ENCODE measurements around the gene RAPSN.

Gene RAPSN

DNA sequence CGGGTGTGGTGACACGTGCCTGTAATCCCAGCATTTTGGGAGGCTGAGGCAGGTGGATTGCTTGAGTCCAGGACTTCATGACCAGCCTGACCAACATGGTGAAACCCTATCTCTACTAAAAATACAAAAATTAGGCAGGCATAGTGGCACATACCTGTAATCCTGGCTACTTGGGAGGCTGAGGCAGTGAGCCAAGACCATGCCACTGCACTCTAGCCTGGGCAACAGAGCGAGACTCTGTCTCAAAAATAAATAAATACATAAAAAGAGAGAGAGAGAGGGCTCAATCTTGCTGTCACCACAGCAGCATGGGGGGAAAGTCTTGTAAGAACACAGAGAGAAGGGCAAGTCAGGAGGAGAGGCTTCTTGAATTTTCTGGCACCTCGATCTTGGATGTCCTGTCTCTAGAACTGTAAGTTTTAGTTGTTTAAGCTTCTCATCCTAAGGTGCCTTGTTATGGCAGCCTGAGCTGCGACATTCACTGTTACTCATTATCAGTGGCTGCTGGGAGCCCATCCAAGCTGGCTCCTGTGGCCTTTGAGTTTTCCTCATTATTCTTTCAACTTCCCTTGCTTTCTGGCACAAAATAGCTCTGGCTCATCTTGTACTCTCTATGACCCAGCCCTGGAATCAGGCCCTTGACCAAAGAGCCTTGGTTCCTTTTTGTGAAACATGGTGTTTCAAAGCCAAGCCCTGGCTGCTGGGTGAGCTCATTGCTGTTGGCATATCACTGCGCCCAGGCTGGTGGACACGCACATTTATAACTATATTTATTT lies 14.7 kb downstream of the RAPSN start:
- peak in 10 of 56 donors; percentile 8 to 46 (median 25) for DNase-seq

DNA sequence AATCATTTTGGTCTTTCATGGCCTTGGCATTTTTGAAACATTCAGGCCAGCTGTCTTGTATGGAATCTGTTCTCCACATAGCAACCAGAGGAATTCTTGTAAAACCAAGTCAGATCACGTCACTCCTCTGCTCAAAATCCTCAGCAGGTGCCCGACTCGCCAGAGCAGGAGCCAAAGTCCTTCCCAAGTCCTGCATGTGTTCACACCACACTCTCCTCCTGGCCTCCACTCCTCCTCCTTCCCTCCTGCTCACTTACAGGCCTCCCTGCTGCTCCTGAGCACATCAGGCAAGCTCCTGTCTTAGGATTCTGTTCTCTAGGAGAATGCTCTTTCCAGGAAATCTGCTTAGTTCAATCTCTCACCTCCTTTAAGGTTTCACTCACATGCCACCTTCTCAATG lies 15.8 kb downstream of the RAPSN start:
- DNase-seq, result no peak

DNA sequence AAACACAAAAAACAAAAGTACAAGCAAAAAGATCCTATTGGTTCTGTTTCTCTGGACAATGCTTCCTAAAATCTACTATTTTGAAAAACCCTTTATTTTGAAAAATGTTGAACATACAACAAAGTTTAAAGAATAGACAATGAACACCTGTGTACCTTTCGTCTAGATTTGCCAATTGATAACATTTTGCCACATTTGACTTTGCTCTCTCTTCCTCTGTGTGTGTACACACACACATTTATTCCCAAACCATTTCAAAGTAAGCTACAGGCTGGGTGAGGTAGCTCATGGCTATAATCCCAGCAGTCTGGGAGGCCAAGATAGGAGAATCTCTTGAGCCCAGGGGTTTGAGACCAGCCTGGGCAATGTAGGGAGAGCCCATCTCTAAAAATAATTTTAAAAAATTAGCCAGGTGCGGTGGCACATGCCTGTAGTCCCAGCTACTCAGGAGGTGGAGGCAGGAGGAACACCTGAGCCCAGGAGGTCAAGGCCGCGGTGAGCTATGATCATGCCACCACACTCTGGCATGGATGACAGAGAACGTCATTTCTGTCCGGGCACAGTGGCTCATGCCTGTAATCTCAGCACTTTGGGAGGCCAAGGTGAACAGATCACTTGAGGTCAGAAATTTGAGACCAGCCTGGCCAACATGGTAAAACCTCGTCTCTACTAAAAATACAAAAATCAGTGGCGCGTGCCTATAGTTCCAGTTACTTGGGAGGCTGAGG lies 17.4 kb downstream of the RAPSN start:
- no peak for DNase-seq

DNA sequence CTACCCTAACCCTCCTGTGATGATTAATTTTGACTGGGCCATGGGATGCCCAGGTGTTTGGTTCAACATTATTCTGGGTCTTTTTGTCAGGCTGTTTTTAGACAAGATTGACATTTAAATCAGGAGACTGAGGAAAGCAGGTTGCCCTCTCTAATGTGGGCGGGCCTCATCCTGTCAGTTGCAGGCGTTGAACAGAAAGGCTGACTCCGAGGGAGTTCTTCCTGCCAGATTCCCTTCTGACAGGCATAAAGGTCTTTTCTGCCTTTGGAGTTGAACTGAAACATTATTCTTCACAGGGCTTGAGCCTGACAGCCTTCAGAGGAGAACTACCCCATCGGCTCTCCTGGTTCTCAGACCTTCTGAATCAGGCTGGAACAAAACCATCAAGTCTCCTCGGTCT lies 18.4 kb downstream of the RAPSN start:
- peak in 12 of 56 donors; percentile 9 to 60 (median 34) for DNase-seq

DNA sequence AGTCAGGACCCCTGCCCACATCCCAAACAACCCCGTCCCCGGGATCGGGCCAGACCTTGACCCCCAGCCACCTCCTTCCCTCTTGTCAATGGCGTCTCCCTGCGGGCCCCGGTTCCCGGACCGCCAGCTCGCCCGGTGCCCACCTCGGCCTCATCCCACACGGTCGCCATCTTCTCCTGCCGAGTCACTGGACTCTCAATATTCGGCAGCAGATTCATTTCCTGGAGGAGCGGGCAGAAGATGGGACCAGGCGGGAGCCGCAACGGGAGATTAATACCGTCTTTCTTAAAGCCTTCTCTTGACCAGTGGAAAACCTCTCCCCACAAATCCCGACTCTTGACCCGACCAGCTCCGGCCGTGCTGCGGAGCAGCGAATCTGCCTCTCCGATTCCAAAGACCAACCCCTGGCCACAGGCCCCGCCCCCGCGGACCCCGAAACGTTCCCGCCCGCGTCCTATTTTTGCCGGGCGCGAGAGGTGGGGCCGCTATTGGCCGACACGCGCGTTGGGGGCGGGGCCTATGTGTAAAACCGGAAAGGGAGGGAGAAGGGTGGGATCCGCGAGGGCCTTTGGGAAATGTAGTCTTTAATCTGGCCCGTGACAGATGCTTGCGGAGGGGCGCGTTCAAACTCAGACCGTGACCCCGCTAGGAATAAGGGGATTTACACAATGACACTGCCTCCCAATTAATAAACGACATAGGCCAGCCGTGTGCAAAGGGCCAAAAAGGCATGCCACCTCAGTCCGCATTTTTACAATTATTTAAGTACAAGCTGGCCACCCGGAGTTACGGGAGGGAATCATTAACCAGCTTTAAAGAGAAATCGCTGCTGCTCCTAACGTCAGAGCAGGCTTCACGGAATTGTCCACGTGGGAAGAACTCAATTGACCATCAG lies 22.6 kb downstream of the RAPSN start, which contains the start of gene PSMC3:
PSMC3 (minus strand) TSS at position 378 of the 895 bp plus-strand sequence; CDS start at position 218, 160 bp downstream.
- peak; percentile 56 to 99 (median 96) for DNase-seq

DNA sequence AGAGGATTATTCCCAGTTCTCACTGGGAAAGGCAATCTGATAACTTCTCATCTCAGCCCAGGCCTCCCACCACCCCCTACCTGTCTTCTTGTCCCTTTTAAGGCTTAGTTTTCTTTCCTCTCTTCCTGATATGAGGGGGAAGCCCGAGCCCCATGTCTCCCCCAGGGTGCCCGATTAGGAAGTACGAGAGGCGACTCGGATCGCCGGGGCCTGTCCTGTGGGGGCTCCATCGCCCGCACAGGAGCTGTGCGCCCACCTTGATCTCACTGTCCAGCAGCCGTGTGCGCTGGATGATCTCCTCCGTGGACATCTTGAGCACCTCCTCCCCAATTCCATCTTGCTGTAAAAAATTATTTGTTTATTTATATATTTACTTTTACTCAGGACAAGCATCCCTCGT lies 23.3 kb downstream of the RAPSN start:
- DNase-seq, result no peak

DNA sequence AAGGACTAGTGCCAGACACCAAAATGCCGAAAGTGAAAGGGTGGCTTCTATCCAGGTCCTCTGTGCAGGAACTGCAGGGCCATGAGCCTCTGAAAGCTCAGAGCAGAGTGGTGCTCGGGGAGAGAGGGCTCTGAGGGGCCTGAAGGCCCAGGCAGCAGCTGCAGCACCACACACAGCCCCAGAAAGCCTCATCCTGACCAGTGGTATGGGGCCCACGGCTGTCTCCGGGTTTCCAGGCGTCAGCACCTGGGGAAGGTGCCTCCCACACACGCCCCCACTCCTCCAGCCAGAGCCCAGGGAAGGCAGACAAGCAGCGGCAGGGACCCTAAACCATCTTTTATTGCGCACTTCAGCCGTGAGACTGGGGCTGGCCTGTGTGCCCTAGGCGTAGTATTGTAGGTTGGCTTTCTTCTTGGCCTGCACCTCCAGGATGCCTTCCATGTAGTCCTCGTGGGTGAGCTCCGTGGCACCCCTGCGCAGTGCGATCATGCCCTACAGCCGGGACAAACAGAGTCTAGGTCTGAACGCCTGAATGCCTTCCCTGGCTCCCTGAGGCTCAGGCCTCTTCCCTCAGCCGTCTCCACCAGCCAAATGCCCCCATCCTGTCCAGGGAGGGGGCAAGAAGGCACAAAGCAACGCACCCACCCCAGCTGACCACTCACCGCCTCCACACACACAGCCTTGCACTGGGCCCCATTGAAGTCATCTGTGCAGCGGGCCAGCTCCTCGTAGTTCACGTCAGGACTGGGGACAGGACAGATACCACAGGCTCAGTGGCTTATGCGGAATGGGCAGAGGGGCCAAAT lies 30.3 kb downstream of the RAPSN start:
- no peak for DNase-seq

DNA sequence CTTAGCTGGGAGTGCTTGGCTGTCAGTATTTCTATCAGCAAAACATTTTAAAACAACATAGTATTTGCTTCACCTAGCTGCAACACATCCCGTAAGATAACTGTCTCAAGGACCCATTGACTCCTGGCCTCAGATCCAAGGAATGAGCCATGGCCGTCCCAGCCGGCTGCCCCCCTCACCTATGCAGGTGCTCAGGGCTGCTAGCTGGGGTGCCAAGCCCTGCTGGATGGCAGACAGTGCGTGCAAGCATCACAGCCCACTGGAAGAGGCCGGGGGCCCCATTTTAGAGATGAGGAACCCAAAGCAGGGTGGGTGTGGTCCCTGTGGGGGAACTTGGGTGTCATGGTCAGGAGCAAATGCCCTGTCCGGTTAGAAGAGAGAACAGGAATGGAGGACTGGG lies 31.2 kb downstream of the RAPSN start:
- no peak for DNase-seq

DNA sequence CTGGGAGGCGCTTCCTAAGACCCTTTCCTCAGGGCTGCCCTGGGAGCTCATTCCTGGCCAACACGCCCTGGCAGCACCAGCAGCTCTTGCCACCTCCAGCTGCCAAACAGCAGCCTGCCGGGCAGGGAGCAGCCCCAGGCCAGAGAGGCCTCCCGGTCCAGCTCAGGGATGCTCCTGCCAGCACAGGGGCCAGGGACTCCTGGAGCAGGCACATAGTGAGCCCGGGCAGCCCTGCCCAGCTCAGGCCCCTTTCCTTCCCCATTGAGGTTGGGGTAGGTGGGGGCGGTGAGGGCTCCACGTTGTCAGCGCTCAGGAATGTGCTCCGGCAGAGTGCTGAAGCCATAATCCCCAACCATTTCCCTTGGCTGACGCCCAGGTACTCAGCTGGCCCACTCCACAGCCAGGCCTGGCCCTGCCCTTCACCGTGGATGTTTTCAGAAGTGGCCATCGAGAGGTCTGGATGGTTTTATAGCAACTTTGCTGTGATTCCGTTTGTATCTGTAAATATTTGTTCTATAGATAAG lies 32.9 kb downstream of the RAPSN start:
- peak in 3 of 56 donors; percentile 22 to 55 (median 29) for DNase-seq

DNA sequence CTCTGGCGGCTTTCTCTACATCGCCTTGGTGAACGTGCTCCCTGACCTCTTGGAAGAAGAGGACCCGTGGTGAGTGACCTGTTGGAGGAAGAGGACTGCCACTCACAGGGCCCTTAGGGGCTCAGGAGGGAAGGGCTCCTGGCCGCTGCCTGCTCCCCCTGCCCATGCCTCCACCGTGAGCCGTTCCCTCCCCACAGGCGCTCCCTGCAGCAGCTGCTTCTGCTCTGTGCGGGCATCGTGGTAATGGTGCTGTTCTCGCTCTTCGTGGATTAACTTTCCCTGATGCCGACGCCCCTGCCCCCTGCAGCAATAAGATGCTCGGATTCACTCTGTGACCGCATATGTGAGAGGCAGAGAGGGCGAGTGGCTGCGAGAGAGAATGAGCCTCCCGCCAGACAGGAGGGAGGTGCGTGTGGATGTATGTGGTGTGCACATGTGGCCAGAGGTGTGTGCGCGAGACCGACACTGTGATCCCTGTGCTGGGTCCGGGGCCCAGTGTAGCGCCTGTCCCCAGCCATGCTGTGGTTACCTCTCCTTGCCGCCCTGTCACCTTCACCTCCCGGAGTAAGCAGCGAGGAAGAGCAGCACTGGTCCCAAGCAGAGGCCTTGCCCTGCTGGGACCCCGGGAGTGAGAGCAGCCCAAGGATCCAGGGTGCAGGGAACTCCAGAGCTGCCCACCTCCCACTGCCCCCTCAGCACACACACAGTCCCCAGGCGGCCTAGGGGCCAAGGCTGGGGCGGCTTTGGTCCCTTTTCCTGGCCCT lies 33.7 kb downstream of the RAPSN start:
- no peak for DNase-seq

DNA sequence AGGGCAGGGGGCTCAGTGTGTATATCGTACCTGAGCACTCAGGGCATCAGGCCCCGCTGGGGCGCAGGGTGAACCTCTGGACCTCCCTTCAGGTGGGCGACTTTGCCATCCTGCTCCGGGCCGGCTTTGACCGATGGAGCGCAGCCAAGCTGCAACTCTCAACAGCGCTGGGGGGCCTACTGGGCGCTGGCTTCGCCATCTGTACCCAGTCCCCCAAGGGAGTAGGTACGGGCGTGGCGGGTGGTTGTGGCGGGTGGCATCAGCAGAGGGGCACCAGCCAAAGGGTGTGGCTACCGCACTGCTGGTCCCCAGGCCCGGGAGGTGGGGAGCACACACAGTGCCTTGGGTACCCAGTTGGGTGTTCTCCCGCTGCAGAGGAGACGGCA lies 34.3 kb downstream of the RAPSN start:
- DNase-seq, result no peak

DNA sequence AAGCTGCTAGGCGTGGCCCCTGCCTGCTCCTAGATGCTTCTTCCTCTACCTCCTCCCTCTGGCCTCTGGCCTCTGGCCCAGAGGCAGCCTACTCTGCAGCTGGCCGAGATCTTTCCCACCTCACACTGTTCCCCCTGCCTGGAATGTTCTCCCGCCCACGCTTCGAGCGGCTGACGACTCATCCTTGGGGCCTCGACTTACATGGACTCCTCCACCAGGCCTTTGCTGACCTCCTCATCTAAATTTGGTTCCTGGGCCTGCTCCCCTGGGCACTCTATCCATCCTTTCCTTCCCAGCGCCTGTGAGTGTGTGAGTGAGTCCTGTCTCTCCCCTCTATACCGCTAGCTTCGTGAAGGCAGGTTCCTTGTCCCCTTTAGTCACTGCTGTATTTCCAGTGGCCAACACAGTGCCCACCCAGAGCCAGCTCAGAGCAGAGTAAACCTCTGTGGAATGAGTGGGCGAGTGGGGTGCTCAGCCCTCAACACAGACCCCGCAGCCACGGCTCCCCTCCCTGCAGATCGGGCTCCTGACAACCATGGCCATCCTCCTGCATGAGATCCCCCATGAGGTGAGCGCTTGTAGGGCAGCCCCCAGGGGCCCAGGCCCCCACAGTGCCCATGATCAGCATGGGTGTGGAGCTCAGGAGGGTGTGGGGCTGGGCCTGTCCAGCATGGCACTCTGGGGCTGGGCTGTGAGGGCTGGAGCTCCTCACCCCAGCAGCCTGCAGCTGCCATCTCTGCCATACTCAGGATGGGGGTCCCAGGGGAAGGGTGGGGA lies 34.8 kb downstream of the RAPSN start:
- DNase-seq, result no peak

DNA sequence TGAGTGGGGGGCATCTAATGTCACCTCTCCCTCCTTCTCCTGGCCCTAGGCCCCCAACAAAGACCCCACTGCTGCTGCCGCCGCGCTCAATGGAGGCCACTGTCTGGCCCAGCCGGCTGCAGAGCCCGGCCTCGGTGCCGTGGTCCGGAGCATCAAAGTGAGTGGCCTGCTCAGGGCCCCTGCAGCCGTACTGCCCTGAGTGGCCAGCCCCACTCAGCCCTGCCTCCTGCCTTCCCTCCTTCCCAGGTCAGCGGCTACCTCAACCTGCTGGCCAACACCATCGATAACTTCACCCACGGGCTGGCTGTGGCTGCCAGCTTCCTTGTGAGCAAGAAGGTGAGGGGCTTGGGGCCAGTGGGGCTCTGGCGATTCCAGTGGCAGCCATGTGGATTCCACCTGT lies 35.6 kb downstream of the RAPSN start:
- DNase-seq, result no peak

DNA sequence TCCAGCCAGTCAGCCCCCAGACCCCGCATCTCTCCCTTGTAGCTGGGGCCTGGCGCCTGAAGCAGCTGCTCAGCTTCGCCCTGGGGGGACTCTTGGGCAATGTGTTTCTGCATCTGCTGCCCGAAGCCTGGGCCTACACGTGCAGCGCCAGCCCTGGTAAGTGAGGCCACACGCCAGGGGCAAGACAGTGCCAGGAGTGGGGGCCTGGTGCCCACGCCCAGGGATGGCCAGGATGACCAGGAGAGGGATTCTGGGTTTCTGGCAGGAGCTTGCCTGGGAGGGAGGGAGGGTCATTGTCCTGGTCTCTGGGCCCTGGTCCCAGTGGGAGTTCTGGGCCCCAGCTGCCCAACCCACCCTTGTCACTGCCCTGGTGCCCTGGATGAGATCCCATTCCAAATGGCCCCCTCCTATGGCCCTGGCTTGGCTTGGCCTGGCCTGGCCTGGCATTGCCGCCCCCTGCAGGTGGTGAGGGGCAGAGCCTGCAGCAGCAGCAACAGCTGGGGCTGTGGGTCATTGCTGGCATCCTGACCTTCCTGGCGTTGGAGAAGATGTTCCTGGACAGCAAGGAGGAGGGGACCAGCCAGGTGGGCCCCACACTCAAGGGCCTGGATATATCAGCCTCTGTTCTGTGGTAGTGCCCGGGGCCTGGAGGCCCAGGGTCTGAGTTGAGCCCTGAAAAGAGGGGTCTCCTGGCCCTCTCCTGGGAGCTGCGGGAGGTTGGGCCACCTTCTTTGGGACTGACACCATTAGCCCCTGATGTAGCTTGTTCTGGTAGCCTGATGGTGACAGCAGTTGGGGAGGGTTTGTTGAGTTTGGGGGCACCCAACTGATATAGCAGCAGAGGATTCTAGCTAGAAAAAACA lies 36.8 kb downstream of the RAPSN start:
- peak in 23 of 56 donors; percentile 18 to 72 (median 37) for DNase-seq

DNA sequence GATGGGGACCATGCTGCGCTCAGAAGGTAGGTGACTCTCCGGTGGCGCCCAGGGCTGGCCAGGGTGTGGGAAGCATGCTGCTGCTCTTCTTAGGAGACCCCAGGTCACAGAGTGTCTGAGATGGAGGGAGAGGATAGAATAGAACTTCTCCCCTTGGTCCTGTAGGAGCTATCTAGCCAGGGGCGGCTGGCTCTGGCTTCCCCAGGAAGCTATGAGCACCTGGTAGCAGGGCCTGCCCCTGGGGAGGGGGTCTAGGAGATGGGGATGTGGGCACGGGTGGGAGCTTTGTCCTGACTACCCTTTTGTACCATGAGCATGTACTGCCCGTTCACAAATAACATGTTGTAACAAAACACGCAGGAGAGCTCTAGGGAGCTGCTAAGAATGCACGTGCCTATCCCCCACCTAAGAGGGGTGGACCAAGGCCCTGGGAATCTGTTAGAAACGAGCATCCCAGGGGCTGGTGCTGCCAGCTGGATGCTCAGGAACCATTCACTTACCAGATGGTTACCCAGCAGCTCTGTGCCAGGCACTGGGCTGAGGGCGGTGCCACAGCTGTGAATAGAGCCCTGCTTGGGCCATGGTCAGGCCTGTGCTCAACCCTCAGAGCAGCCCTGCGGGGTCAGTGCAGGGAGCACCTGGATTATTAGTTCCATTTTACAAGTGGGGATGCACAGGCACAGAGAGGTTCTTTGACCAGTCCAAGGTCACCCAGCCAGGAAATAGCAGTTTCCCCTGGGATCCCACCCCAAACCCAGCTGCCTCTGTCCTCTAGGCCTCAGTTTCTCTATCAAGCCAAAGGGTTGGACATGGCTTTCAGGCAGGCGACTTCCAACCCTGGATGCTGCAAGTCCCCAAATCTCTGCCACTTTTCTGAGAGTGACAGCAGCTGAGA lies 38.3 kb downstream of the RAPSN start:
- DNase-seq, result no peak

DNA sequence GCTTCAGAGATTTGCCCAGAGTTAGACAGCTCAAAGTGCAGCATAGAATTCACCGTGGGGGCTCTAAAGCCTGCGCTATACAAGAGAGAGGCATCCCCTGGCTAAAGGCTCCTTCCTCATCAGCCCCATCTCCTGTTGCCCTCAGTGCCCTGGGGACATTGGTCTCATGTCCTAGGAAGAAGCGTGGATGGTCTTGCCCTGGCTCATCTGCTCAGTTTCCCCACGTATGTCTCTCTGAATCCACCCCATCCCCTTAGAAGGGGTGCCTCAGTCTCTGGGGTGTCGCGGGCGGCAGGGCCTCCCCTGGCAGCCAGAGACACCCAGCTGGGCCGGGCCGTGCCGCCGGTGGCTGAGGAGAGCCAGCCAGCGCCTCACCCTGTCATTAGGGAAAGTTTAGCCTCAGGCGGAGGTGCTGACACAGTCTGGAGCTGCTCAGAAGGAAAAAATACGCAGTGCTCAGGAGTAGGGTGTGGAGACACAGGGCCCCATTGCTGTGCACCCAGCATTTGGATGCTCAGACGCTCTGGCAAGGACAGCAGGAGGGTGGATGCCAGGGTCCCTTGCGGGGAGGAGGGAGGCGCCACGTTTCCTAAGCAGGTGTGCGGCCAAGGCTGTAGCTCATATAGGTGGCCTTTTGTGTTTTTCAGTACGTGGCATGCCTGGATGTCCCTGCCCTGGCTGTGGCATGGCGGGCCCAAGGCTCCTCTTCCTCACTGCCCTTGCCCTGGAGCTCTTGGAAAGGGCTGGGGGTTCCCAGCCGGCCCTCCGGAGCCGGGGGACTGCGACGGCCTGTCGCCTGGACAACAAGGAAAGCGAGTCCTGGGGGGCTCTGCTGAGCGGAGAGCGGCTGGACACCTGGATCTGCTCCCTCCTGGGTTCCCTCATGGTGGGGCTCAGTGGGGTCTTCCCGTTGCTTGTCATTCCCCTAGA lies 39.2 kb downstream of the RAPSN start:
- no peak for DNase-seq
